IMR-90 (cell line): Measurements from ENCODE around the gene GPR149. TPM values are rescaled to one million over a fixed set of nuclear protein-coding genes. Genes with fewer than 3 reads are reported as not detected.

Experiments used
- ATAC-seq: fragments of 200-7000 bp; cut with Tn5 transposase; 2 replicates; pipeline ENCODE4 v1.9.1; 2020; ENCODE audit warnings: low read depth, mild to moderate bottlenecking, moderate library complexity
- BruUV-seq: library from RNA; stranded (reverse); fragments of 400-500 nt; replicated peaks from 2 replicates; lab custom pipeline; 2021; lab: Mats Ljungman, UMichigan
- CTCF ChIA-PET: fragments of 300-600 bp; formaldehyde crosslinking; extraction: SDS; loops from one replicate; lab custom pipeline; 2021; ENCODE audit warnings: antibody characterized with exemption; lab: Yijun Ruan, JAX
- POLR2A ChIA-PET: fragments of 300-600 bp; sonication (Branson Sonifier 250); formaldehyde crosslinking; loops from one replicate; lab custom pipeline; 2022; ENCODE audit warnings: antibody characterized with exemption; ENCODE audit not compliant: unreplicated experiment; lab: Charles Lee
- DNase-seq: peaks from one replicate; pipeline ENCODE4 v3.0.0; 2013
- H2AFZ ChIP-seq: replicated peaks from 2 replicates; pipeline ENCODE3; 2013; ENCODE audit warnings: low read length, mild to moderate bottlenecking; ENCODE audit not compliant: poor library complexity
- H2AK5ac ChIP-seq: 2 replicates; pipeline ENCODE4 v1.6.1; 2013; ENCODE audit warnings: low read depth, low read length, inconsistent platforms
- H2AK9ac ChIP-seq: replicated peaks from 2 replicates; pipeline ENCODE3; 2013; ENCODE audit warnings: mild to moderate bottlenecking, low read depth, low read length, moderate library complexity; ENCODE audit not compliant: poor library complexity
- H2BK120ac ChIP-seq: 2 replicates; pipeline ENCODE4 v1.6.1; 2013; ENCODE audit warnings: low read depth, low read length, inconsistent platforms
- H2BK15ac ChIP-seq: 3 replicates; pipeline ENCODE4 v1.6.1; 2013; ENCODE audit warnings: low read depth, low read length, inconsistent platforms
- H2BK20ac ChIP-seq: 2 replicates; pipeline ENCODE4 v1.6.1; 2013; ENCODE audit warnings: low read depth, mild to moderate bottlenecking, inconsistent platforms, low read length, moderate library complexity
- H2BK5ac ChIP-seq: 2 replicates; pipeline ENCODE4 v1.6.1; 2013; ENCODE audit warnings: mild to moderate bottlenecking, low read depth, low read length, inconsistent platforms; ENCODE audit not compliant: poor library complexity, severe bottlenecking
- H3K14ac ChIP-seq: replicated peaks from 2 replicates; pipeline ENCODE4 v1.6.1; 2013; ENCODE audit warnings: low read depth, low read length, inconsistent platforms
- H3K18ac ChIP-seq: 2 replicates; pipeline ENCODE4 v1.6.1; 2013; ENCODE audit warnings: low read depth, low read length, control low read depth
- H3K23ac ChIP-seq: 2 replicates; pipeline ENCODE4 v1.6.1; 2013; ENCODE audit warnings: low read depth, low read length, inconsistent platforms
- H3K27ac ChIP-seq: 2 replicates; pipeline ENCODE4 v1.5.1; 2013; ENCODE audit warnings: mild to moderate bottlenecking, control low read depth, low read length; ENCODE audit not compliant: insufficient read depth
- H3K27me3 ChIP-seq: 2 replicates; pipeline ENCODE4 v1.6.1; 2013; ENCODE audit warnings: low read length; ENCODE audit not compliant: control insufficient read depth, insufficient read depth
- H3K36me3 ChIP-seq: 2 replicates; pipeline ENCODE4 v1.6.1; 2013; ENCODE audit warnings: low read length, mixed read lengths; ENCODE audit not compliant: control insufficient read depth, insufficient read depth
- H3K4ac ChIP-seq: 2 replicates; pipeline ENCODE4 v1.6.1; 2013; ENCODE audit warnings: low read depth, low read length, inconsistent platforms
- H3K4me1 ChIP-seq: 2 replicates; pipeline ENCODE4 v1.6.1; 2013; ENCODE audit warnings: low read length, mixed read lengths; ENCODE audit not compliant: control insufficient read depth, insufficient read depth
- H3K4me2 ChIP-seq: 2 replicates; pipeline ENCODE4 v1.6.1; 2013; ENCODE audit warnings: low read depth, mild to moderate bottlenecking, control low read depth, low read length, moderate library complexity
- H3K4me3 ChIP-seq: 2 replicates; pipeline ENCODE4 v1.5.1; 2013; ENCODE audit warnings: low read depth, mild to moderate bottlenecking, control low read depth, low read length, moderate library complexity; ENCODE audit not compliant: insufficient read depth
- H3K56ac ChIP-seq: 2 replicates; pipeline ENCODE4 v1.6.1; 2013; ENCODE audit warnings: low read length, inconsistent platforms; ENCODE audit not compliant: insufficient read depth; ENCODE audit errors: extremely low read depth
- H3K79me1 ChIP-seq, 2 experiments: 2 replicates each; pipeline ENCODE4 v1.6.1; 2013; ENCODE audit warnings: low read length in 2 of 2, inconsistent platforms in 1 of 2, low read depth in 1 of 2
- H3K9ac ChIP-seq: 2 replicates; pipeline ENCODE4 v1.6.1; 2013; ENCODE audit warnings: low read depth, low read length, control low read depth
- H3K9me1 ChIP-seq: 2 replicates; pipeline ENCODE4 v1.6.1; 2013; ENCODE audit warnings: low read length, inconsistent platforms; ENCODE audit not compliant: insufficient read depth
- H3K9me3 ChIP-seq: 2 replicates; pipeline ENCODE4 v1.6.1; 2013; ENCODE audit warnings: low read length; ENCODE audit not compliant: control insufficient read depth, insufficient read depth
- H4K20me1 ChIP-seq: 2 replicates; pipeline ENCODE4 v1.6.1; 2013; ENCODE audit warnings: low read length, inconsistent platforms; ENCODE audit not compliant: insufficient read depth
- H4K5ac ChIP-seq: 2 replicates; pipeline ENCODE4 v1.6.1; 2013; ENCODE audit warnings: mild to moderate bottlenecking, low read depth, low read length, control low read depth
- H4K8ac ChIP-seq, 2 experiments: 2 replicates each; pipeline ENCODE4 v1.6.1; 2013; ENCODE audit warnings: low read depth in 2 of 2, low read length in 2 of 2, control low read depth in 1 of 2, inconsistent platforms in 1 of 2
- H4K91ac ChIP-seq: 2 replicates; pipeline ENCODE4 v1.6.1; 2013; ENCODE audit warnings: low read depth, low read length, inconsistent platforms; ENCODE audit not compliant: insufficient read depth
- CEBPB ChIP-seq: IDR thresholded peaks from 2 replicates; pipeline ENCODE4 v1.6.1; 2012; ENCODE audit warnings: low read depth, low read length, improper control_type of control experiment
- CTCF ChIP-seq: conservative IDR thresholded peaks from 2 replicates; pipeline ENCODE4 v1.5.1; 2012; ENCODE audit warnings: mild to moderate bottlenecking, low read depth, low read length, improper control_type of control experiment
- FOS ChIP-seq: fragments of 150-350 bp; IDR thresholded peaks from 2 replicates; pipeline ENCODE4 v1.6.1; 2016; ENCODE audit warnings: low read depth, low read length
- POLR2A ChIP-seq: IDR thresholded peaks from 2 replicates; pipeline ENCODE4 v1.6.1; 2012; ENCODE audit warnings: mild to moderate bottlenecking, low read depth, low read length
- WGBS, 2 experiments: methylation state at CpG; one replicate each; pipeline versions ENCODE4 v1.1.5 to v1.1.7; 2013; ENCODE audit warnings: missing lambda C conversion rate in 2 of 2; ENCODE audit not compliant: insufficient read length in 1 of 2; ENCODE audit errors: extremely low coverage in 2 of 2; 5-methylcytosine and 5-hydroxymethylcytosine counted together
- dilution Hi-C: fragments of 300-500 bp; cut with HindIII; formaldehyde crosslinking; loops from one replicate; pipeline ENCODE4 v1.14.3; 2018; ENCODE audit warnings: low sequenced_read_pairs; ENCODE audit not compliant: unreplicated experiment
- in situ Hi-C: fragments of 300-500 bp; cut with MboI; formaldehyde crosslinking; loops from 3 replicates; pipeline ENCODE4 v1.14.3; 2019; ENCODE audit warnings: low sequenced_read_pairs, inconsistent platforms, mixed read lengths
- intact Hi-C: fragments of 100-400 bp; cut with micrococcal nuclease; formaldehyde crosslinking; loops from 2 replicates; pipeline ENCODE4 v1.10.0; 2022
- polyA plus RNA-seq, 3 experiments: library from polyadenylated mRNA; depleted of rRNA; stranded (reverse); fragments of >200 nt; gene quantifications; 2 replicates each; pipeline ENCODE4 v1.2.3, GENCODE V29; 2012; ENCODE audit warnings: low replicate concordance in 1 of 3
- total RNA-seq: library from RNA; depleted of rRNA; stranded (reverse); fragments of >200 nt; gene quantifications from 2 replicates; pipeline ENCODE4 v1.2.3, GENCODE V29; 2012

GPR149 gene
- total and polyA plus RNA-seq, 2 of the 4 experiments (the other 2 are of a cell fraction) = not detected

- H3K27me3 ChIP-seq = no peaks in the 10 kb centered on the region
- no peak overlapping the region for H2AK9ac ChIP-seq
- H3K9me3 ChIP-seq = no peaks in the 10 kb centered on the region
- no peaks in the 10 kb centered on the region for H4K20me1 ChIP-seq
- H3K4me3 ChIP-seq = no peak overlapping the region
- no peak overlapping the region for H3K9ac ChIP-seq
- no peak overlapping the region for H3K18ac ChIP-seq
- dilution Hi-C loops = no loop called here
- DNase-seq = no peak
- H2AFZ ChIP-seq = no peak overlapping the region
- BruUV-seq = no TSS peak
- WGBS, 2 experiments = no CpG with 5 or more reads among the region's 2 CpGs
- no peak overlapping the region for H3K27ac ChIP-seq
- TF ChIP-seq FOS = no peak
- TF ChIP-seq CTCF = no peak
- no peak for TF ChIP-seq POLR2A
- TF ChIP-seq CEBPB = no peak
- intact Hi-C loops = no loop called here
- no peak overlapping the region for H2AK5ac ChIP-seq
- 0 out of 4 replicates have a peak, but pooled peaks cover 0 to 3% of the 10 kb centered on the region in 2 experiments for H3K79me1 ChIP-seq
- H2BK15ac ChIP-seq = no peak overlapping the region
- ATAC-seq = no peak
- no peak overlapping the region for H3K14ac ChIP-seq
- no peak overlapping the region for H3K56ac ChIP-seq
- ChIA-PET CTCF (no interaction called here), POLR2A (interaction anchor here (0.5 kb wide), 1 partner anchor 30 kb away, joined by 6 read pairs; the partner anchor contains the start of gene DHX36)
- no peak overlapping the region for H4K91ac ChIP-seq
- H2BK120ac ChIP-seq = no peak overlapping the region
- H4K8ac ChIP-seq = no peak overlapping the region
- H2BK5ac ChIP-seq = no peak overlapping the region
- no peak overlapping the region for H3K4ac ChIP-seq
- H3K4me2 ChIP-seq = no peak overlapping the region
- in situ Hi-C loops = no loop called here
- peaks cover 18% of the 10 kb centered on the region for H3K36me3 ChIP-seq
- H3K23ac ChIP-seq = no peak overlapping the region
- no peak overlapping the region for H2BK20ac ChIP-seq
- H4K5ac ChIP-seq = no peak overlapping the region
- H3K4me1 ChIP-seq = no peaks in the 10 kb centered on the region
- H3K9me1 ChIP-seq = no peaks in the 10 kb centered on the region
These were observed 136.0 kb downstream of the GPR149 start for GRCh38 chr3:154294016-154294415.
